Esophagus muscularis mucosa (tissue), 4 donors: ENCODE results near the gene CENPH.

Experiments
- EP300 ChIP-seq: sonication (generic); formaldehyde crosslinking; IDR thresholded peaks from one replicate; pipeline ENCODE4 v1.6.1; 2017; ENCODE audit warnings: antibody characterized with exemption
- POLR2A ChIP-seq: fragments of 450-650 bp; IDR thresholded peaks from one replicate; pipeline ENCODE4 v1.6.1; 2017; ENCODE audit warnings: antibody characterized with exemption, moderate library complexity, mild to moderate bottlenecking, low read depth
- POLR2AphosphoS5 ChIP-seq, 2 donors: sonication (generic); formaldehyde crosslinking; IDR thresholded peaks; one replicate each; pipeline ENCODE4 v1.6.1; 2017; ENCODE audit warnings: antibody characterized with exemption in 2 of 2
- TF ChIP-seq, protein P1 (sequence below), 3 experiments: fragments of 200-600 bp in 2 of 3; fragments of 450-650 bp in 1 of 3; sonication (generic) in 2 of 3; IDR thresholded peaks; one replicate each; pipeline ENCODE4 v1.5.1; 2017 to 2019; ENCODE audit warnings: antibody characterized with exemption in 3 of 3, mild to moderate bottlenecking in 2 of 3, moderate library complexity in 1 of 3

DNA sequence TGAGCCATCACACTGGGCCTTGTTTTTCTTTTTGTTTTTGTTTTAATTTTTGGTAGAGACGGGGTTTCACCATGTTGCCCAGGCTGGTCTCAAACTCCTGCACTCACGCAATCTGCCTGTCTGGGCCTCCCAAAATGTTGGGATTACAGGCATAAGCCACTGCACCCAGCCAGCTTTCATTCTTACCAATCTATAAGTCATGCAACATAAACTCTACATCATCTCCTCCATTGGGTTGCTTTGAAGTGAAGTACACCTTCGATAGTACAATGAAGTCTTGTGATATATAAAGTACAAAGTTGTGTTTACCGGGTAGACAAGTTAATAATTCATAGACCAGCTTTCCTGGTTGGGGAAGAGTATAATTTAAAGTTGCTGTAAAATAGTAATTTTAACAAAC is 36.5 kb downstream of the CENPH start:
- no peak for TF ChIP-seq POLR2A
- TF ChIP-seq, protein P1, sequence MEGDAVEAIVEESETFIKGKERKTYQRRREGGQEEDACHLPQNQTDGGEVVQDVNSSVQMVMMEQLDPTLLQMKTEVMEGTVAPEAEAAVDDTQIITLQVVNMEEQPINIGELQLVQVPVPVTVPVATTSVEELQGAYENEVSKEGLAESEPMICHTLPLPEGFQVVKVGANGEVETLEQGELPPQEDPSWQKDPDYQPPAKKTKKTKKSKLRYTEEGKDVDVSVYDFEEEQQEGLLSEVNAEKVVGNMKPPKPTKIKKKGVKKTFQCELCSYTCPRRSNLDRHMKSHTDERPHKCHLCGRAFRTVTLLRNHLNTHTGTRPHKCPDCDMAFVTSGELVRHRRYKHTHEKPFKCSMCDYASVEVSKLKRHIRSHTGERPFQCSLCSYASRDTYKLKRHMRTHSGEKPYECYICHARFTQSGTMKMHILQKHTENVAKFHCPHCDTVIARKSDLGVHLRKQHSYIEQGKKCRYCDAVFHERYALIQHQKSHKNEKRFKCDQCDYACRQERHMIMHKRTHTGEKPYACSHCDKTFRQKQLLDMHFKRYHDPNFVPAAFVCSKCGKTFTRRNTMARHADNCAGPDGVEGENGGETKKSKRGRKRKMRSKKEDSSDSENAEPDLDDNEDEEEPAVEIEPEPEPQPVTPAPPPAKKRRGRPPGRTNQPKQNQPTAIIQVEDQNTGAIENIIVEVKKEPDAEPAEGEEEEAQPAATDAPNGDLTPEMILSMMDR (IDR thresholded peaks at IDR 0.05) = no peak
- no peak for TF ChIP-seq POLR2AphosphoS5 (IDR thresholded peaks at IDR 0.05)
- TF ChIP-seq EP300 = no peak
